Frontal cortex (tissue), 4 donors: Measurements from ENCODE around the gene ETS1. TPM values are rescaled to one million over a fixed set of nuclear protein-coding genes. Genes with fewer than 3 reads are reported as not detected.
A peak's percentile ranks its signal among the peaks of the same experiment; 100 is the strongest.

Experiments used
- DNase-seq, 2 donors: peaks; one replicate each; pipeline ENCODE4 v3.0.0; 2012; ENCODE audit warnings: low spot score in 2 of 2
- FAIRE-seq: peaks from 2 replicates; lab custom pipeline; 2012; peaks lifted over from hg19 to GRCh38; lab: Jason Lieb, UNC
- total RNA-seq: library from RNA; depleted of rRNA; stranded (reverse); fragments of >200 nt; gene quantifications from one replicate; pipeline ENCODE4 v1.2.3, GENCODE V29; 2014
- donor health status: control.
- donor health status: control.
- donor health status: control.

Gene ETS1
- total RNA-seq, 1 donor from 2014 or later: 9.8 TPM

DNA sequence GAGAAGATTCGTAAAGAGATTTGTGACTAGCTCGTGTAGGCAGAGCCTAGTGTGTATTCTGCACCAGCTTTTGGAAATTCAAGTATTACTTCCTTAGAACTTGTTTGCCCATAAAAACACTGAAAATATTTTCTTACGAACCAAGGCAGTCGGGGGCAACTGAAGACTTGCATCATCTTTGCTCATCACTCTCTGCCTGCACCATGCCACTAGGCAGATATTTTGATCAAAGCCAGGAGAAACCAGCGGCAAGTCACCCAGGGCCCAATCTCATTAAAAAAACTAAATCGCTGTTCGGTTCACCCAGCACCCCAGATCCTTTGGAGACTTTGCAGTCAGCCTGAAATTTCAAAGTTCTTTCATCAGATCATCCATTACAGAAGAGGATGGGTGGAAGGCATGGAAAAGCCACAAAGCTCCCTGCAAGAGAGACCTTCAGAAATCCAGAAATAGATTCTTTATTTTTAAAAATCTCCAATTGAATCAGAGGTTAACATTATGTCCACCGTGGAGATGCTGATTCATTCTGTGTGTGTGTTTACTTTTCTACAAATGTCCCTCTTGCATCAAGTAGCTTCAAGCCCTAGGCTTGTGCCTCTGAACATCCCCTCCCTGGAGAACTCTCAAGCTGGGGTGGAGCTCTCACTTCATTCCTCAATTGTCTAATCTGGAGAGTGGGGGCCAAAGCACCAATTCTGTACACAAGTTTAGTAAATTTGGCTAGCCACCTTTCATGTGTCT is 78.4 kb downstream of the ETS1 start:
- DNase-seq (no peak), FAIRE-seq (no peak)

DNA sequence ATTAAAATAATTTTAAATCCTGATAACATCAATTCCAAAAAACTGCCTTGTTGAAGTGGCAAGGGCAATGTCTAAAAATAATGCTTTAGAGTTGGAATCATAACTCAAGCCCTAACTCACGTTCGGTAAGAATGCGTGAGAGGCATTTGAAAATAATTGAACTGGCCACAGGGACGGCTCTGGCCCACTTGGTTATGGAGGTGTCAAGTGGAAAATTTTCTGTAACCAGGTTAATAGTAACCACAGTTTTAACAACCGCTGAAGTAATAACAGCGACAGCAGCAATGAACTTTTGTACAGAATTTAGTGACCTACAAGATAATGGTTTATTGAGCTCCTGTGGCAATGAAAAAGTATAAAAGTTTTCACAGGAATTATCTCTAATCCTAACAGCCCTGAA is 79.4 kb downstream of the ETS1 start:
- FAIRE-seq (no peak), DNase-seq (no peak)

DNA sequence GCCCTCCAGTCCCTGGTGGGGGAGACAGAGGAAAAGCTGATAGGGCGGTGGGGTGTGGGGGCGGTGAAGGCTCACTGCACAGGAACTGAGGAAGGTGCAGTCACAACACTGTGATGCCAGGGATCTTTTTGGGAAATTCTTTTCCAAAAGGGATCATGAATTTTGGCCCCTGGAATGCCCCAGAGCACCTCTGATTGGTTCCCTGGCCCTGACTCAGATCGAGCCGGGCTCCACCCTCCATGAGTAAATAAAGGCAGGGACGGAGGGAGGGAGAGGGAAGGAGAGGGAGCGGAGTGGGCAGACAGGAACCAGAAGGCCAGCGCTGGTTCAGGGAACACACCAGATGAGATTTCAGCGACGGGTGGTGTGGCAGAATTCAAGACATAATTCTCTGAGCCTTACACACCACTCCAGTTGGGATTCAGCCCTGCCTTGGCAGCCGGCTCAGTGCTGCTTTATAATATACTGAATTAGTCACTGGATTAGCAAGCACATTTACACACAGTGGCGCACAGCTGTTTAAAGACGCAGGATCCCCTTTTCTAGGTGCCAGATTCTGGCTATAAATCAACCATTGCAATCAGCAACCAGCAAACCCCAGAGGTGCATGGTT is 80.3 kb downstream of the ETS1 start:
- DNase-seq (peak in 1 of 2 donors; percentile 34), FAIRE-seq (no peak)

DNA sequence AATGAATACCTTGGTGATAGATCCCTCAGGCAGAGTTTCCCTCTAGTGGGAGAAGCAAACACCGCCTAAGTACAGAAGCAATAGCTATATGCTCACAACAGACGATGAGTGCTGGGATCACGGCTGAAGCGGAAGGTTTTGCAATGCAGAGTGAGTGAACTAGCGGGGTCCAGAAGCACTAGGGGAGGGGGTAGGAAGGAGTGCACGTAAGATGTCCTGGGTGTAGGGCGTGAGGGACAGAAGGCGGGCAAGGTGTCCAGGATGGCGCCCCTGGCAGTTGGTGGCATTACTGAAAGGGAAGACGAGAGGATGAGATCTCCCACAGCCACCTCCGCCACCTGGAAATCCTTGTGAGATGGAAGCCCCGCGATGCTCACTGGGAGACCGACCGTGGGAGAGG is 81.0 kb downstream of the ETS1 start:
- FAIRE-seq (no peak), DNase-seq (no peak)

DNA sequence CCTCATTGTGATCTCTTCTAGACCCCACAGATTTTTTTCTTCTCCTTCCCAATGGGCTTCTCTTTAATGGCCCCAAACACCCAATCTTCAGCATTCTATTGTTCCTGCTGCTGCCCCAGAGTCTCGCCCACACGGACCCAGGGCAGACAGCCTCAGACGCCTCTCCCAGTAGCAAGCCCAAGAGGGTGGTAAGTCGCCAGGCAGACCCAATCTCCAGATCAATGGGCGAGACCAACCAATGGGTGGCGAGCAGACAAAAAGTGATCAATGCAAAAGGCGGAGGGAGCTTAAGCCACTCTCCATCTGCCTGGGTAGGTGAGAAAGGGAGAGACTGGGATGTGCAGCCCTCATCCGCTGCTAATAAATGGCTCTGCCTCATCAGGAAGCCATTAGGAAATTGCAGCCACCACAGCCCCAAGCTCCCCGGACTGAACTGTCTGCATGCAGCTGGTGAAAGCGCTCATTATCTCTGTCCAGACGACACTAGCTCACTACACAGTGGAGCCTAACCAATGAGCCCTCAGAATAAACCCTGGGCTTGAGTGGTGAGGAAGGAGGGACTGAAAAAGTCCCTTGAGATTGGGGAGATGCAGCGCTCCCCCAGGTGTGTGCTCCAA is 81.8 kb downstream of the ETS1 start:
- no peak for DNase-seq
- FAIRE-seq: no peak

DNA sequence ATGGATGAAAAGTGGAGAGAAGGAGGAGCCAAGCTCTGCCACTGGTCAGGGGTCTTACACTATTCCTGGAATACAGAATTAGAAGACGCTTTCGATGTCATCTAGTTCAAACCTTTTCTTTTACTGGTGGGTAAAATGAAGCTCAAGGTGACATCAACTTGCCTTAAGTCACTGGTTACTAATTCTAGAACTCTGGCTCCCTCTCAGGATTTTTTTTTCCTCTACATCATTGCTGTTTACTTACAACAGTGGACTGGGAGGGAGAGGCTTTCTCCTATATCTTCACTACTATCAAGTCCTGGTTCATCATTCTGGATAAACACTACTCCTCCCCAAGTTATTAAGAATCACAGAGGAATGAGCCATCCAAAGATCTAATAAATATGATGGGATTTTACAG is 82.9 kb downstream of the ETS1 start:
- FAIRE-seq: no peak
- DNase-seq: no peak

DNA sequence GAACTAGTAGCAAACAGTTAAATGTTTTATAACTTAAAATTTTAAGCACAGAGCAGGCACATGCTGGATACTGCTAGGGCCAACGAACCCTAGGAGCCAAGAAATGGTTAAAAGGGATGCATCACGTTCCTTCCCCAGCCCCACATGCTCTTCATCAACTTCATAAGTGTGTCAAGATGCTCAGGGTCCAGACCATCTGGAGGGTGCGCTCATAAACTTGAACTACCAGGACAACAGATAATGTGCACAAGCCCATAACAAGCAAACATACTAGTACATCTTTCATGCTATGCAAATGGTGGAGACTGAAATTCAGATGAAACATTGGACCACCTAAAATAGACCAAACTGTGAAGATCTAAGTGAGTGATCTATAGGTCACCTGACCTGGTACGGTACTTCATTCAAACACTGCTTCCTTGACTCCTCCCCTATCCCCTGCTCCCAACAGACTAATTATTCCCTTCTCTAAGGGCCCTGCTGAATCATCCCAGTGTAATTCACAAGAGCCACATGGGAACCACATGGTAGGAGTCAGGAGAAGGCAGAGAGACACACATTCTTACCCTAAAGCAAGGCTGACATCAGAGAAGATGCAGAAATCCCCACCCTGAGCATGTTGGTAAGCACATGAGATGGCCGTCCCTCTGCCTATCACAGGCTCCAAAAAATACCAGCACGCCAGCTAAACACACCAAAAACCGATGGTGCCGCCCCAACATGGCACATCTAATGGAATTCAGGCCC is 83.9 kb downstream of the ETS1 start:
- DNase-seq (no peak), FAIRE-seq (no peak)

DNA sequence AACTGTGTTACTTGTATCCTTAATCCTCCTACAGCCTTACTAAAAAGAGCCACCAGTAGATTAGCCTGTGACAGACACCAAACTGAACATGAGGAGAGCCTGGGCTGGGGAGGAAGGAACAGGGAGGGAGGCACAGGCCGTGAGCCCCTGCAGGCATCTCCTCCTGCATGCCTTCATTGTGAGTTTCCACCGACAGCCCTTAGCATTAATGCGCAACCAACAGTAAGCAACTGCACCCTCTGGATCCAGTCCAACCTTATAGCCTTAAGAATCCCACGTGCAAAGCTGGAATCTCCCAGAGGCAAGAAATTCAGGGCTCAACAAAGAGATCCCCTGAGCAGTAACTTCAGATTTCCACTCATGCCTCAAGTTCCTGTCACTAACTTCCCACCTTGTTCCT is 84.6 kb downstream of the ETS1 start:
- FAIRE-seq: no peak
- no peak for DNase-seq

DNA sequence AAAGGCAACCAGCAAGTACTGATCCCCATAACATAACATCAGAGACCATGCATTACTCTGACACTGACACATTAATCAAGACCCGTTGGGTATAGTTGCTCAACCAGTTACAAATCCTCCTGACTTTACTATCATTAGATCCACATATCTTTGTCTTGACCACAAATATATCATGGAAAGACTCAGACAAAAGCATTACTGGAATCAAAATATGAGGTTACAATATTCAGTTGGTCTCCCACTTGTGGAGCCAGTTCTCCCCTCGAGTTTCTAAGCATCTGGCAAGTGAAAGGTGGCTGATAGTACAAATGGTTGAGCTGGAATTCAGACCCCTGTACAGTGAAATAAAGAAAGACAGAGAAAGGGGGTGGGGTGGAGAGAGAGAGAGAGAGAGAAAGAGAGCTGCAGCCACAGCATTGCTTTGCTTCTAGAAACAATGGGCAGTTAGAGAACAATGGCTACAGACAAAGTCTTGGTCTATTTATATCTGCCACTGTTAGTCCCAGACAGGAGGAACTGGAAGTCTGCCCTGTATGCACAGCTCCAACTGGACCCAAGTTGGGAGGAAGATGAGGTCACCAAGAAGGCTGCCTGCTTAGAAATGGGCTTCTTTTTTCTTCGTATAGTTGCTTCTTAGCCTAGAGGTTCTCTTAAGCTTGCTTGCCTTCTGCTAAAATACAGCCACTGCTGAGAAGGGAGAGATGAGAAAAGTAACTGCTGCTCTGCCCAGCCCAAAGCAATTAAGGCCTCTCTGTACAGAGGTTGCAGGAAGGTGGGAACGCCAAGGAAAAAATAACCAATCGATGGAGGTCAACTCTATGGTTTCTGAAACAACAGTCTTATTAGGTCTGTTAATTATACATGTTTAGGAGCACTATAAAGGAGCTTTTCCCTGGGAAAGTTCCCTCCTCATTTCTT is 85.5 kb downstream of the ETS1 start:
- FAIRE-seq: no peak

DNA sequence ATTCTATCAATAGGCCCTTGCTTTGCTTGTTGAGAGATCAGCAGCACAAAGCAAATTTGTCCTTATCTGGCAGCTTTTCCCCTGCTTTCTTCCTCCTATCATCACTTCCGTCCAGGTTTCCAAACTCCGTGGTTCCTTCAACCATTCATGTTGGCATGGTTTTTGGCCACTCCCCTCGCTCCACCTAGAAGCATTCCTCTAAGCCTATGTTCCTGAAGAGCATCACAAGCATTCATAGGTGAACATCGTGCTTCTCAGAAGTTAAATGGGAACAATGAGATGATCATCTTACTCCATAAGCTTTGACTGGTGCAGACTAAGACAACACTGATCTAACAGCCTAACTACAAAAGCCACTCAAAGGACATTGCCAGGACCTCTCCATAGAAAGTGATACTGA is 86.3 kb downstream of the ETS1 start:
- no peak for DNase-seq
- no peak for FAIRE-seq

More for the DNA sequence above, 85.5 kb downstream of the ETS1 start:
- DNase-seq: peak in 1 of 2 donors; percentile 41

DNA sequence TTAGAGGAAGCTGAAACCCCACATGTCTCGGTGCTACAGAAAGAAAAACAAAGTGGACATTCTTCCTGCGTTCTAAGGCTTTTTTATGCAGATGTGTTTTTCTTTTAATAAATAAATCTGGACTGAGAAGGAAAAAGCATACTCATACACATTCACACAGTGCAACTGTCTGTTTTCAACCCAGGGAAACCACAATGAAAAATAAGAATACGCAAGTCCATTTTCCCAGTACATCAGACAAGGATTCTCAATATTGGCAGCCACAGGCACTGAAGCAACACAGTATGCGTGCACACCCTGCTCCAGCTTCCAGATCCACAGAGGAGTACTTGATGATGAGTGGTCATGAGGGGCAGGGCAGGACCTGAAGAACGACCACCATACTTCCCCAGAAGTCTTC is 86.9 kb downstream of the ETS1 start:
- FAIRE-seq (no peak), DNase-seq (no peak)

DNA sequence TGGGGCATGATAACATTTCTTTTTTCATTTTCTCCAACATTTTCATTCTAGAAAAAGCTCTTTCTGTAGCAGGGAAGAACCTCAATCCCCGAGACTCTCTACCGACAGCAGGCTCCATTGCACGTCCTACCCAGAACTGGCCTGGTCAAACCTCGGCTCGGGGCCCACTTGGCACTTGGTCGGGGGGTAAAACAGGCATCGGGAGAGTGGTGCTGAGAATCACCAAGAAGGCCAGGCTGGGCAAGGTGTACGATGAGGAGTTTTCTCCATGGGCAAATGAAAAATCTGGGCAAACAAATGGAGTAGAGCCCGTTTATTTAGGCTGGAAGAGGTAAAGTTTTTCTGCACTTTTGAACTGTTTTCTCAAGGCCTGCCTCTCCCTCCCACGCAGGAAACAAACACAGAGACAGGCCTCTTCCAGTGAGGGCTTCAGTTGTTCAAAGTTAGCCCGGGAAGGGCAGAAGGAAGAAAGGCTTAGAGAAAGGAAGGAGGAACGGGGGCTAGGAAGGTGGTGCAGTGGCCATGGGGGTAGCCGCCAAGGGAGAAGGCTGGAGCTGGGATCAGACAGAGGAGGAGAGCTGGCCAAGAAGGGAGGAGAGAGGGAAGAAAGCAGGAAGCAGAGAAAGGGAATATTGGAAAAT is 87.6 kb downstream of the ETS1 start:
- no peak for DNase-seq
- no peak for FAIRE-seq

DNA sequence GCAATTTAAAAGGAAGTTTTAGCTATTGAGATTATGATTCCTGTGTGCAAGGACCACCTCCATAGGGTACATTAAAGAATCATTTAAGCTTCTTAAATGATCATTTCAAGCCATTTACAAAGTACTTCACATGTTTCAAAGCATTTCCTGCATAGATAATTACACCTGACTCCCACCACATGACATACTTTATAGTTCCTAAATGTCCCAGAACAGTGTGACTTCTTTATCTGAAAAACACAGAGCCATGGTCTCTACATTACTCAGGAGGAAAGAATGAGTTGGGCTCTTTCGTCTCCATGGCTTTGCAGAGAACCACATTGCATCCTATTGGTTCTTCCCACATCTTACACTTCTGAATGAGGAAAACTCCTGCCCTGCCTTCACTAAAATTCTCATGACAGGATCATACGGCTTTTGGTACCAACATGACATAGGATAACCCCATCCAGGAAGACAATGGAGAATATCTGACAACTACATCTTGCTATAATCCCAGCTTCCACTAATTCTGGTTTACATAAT is 88.6 kb downstream of the ETS1 start:
- DNase-seq (no peak), FAIRE-seq (no peak)

DNA sequence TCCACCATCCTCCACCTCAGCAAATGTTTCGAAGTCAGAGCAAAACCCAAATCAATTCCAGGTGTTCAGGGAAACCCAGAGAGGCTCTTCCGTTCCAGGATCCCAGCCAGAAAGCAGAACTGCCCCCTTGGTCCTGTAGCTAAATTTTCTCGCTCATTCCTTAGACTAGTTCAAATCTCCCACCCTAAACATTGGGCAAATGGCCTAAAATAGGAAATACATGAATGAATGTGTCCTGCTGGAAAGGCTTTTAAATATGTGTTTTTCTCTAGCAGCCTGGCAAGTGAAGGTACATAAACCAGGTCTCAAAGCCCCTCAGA is 89.6 kb downstream of the ETS1 start:
- no peak for DNase-seq
- no peak for FAIRE-seq

DNA sequence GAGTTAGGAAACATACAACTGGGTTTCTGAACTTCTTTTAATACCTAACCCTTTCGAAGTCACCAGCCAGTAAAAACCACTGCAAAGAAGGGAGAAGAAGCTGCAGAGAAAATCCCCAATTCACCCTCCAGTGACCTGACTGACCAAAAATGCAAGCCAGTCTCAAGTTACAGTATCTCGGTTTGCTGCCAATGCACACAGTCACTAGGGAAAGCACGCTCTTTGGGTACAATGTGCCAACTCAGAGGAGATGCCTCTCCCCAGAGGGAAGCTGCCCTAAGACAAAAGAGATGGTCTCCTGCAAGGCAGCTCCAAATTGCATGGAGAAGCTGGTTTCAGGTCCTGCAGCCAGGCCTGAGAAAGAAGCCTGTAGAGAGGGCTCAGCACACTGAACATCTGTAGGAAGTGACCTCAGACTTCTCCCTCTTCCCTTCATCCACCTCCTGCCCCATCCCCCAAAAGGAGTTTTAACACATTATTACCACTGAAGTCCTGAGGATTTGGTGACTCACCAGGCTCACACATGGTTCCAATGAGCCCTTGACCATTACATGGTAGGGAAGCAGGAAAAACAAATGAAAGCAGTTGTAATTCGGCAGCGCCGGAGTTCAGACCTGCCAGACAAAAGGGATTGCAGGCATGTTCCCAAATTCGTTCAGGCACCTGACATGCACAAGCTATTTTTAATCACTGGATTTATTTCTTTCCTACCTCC is 90.1 kb downstream of the ETS1 start:
- no peak for FAIRE-seq
- no peak for DNase-seq

DNA sequence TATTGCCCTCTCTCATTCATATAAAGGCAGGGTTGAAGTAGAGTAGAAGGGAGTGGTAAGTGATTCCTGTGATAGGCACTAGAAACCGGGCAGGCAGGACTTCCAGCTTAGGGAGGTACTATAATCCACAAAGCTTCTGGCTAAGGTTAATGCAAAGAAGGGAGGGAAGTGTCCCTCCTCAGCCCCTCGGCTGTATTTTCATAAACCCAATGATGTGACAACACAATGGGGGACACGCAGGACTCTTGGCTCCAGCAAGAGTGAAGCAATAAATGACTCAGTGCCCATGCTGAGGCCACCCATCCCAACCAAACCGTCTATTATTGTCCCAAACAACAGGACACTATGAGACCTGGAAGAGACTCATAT is 90.7 kb downstream of the ETS1 start:
- DNase-seq (no peak), FAIRE-seq (no peak)

DNA sequence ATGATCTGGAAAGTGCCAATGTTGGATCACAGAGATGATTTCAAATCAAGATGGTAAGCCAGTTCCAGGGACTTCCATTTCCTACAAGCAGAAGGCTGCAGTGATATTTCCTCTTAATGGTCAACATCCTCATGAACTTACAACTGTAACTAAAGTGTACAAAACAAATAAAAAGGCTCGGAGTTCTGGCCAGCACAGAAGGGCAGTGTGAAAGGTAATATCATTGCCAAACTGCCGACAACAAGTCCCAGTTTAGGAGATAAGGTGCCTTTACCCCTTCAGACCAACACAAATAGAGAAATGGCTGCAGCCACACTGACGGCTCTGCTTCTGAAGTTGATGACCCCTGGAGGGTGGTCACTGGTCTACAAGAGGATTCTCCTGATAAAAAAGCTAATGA is 91.1 kb downstream of the ETS1 start:
- DNase-seq (no peak), FAIRE-seq (no peak)

DNA sequence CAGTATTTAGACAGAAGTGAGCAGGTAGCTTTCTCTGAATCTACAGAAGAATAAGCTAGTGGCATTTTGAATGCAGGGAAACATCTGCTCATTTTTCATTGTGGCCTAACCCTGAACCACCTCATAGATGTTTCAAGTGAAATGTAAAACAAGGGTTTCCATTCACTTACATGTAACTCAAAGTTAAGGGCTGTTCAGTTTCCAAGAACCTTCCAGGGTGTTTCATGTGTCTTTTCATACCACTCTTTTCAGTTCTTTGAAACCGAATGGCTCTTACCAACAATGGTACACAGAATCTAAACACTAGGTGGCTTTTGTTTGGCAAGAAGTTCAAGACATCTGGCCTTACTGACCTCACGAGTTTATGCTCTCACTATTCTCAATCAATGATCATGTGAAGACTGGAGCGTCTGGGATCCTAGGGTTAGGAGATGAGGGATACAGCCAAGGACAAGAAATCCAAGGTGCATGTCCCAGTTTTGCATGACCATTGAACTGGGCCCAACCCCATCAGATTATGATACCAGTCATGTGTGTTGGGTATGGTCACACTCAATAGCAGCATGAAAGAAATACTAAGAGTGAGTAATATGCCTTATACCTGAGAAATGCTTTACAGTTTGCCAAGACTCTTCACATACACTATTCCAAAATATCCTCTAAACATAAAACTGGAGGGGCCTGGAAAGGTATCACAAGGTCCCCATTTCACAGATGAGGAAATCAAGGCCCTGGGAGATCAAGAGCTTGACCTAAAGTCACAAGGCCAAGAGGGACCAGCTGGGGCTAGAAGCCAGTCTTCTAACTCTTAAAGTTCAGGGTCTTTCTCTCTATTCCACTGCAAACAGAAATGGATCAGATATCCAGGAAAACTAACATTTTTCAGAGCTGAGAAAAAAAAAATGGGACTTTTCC is 92.7 kb downstream of the ETS1 start:
- DNase-seq (no peak), FAIRE-seq (no peak)
